Suprapubic skin (tissue), 4 donors: Measurements from ENCODE around the gene PSMD3. TPM values are rescaled to one million over a fixed set of nuclear protein-coding genes. Genes with fewer than 3 reads are reported as not detected.
A peak's percentile ranks its signal among the peaks of the same experiment; 100 is the strongest.

Source experiments
- DNase-seq, 2 donors: peaks; one replicate each; pipeline ENCODE4 v3.0.0-alpha.2; 2019; ENCODE audit warnings: low spot score in 2 of 2
- H3K27ac ChIP-seq: fragments of 200-600 bp; sonication (generic); one replicate; pipeline ENCODE4 v1.5.1; 2019
- H3K27me3 ChIP-seq: fragments of 200-600 bp; sonication (generic); one replicate; pipeline ENCODE4 v1.5.1; 2019
- H3K36me3 ChIP-seq: fragments of 200-600 bp; sonication (generic); one replicate; pipeline ENCODE4 v1.5.1; 2019
- H3K4me1 ChIP-seq: fragments of 200-600 bp; sonication (generic); one replicate; pipeline ENCODE4 v1.5.1; 2019
- H3K4me3 ChIP-seq: fragments of 200-600 bp; sonication (generic); one replicate; pipeline ENCODE4 v1.5.1; 2019; ENCODE audit warnings: mild to moderate bottlenecking
- H3K9me3 ChIP-seq: fragments of 200-600 bp; sonication (generic); one replicate; pipeline ENCODE4 v1.5.1; 2019
- CTCF ChIP-seq, 2 donors: fragments of 200-600 bp in 1 of 2; fragments of 450-650 bp in 1 of 2; sonication (generic) in 1 of 2; IDR thresholded peaks; one replicate each; pipeline ENCODE4 v1.5.1; 2016 to 2019; ENCODE audit warnings: antibody characterized with exemption in 2 of 2, mild to moderate bottlenecking in 1 of 2, moderate library complexity in 1 of 2
- EP300 ChIP-seq: sonication (generic); formaldehyde crosslinking; IDR thresholded peaks from one replicate; pipeline ENCODE4 v1.6.1; 2017; ENCODE audit warnings: antibody characterized with exemption
- POLR2A ChIP-seq, 2 donors: fragments of 450-650 bp; IDR thresholded peaks; one replicate each; pipeline ENCODE4 v1.6.1; 2017; ENCODE audit warnings: antibody characterized with exemption in 2 of 2, mild to moderate bottlenecking in 2 of 2, moderate library complexity in 2 of 2
- POLR2AphosphoS5 ChIP-seq, 3 donors: sonication (generic); formaldehyde crosslinking; IDR thresholded peaks; one replicate each; pipeline ENCODE4 v1.6.1; 2017; ENCODE audit warnings: antibody characterized with exemption in 3 of 3
- WGBS: methylation state at CpG from one replicate; pipeline ENCODE4 v1.1.5; 2018; 5-methylcytosine and 5-hydroxymethylcytosine counted together
- total RNA-seq, 4 donors: library from RNA; depleted of rRNA; stranded (reverse); fragments of >200 nt; gene quantifications; one replicate each; pipeline ENCODE4 v1.1.0, GENCODE V29; 2016

PSMD3 gene
- total RNA-seq, 4 donors from 2014 or later: 82.8 to 118 (median 104) TPM

- Histone ChIP-seq H3K9me3 (no peaks in the 10 kb centered on the region), H3K4me3 (no peak overlapping the region), H3K27me3 (no peaks in the 10 kb centered on the region), H3K27ac (no peak overlapping the region), H3K4me1 (peaks cover 26% of the 10 kb centered on the region), H3K36me3 (peaks cover 67% of the 10 kb centered on the region)
- WGBS: 76% methylated on average over 3 of the region's 19 CpGs
- no peak for DNase-seq
- no peak for TF ChIP-seq CTCF (IDR thresholded peaks at IDR 0.05)
- no peak for TF ChIP-seq EP300
- no peak for TF ChIP-seq POLR2AphosphoS5 (IDR thresholded peaks at IDR 0.05)
- TF ChIP-seq POLR2A (IDR thresholded peaks at IDR 0.05): no peak
Observed at GRCh38 chr17:40022961-40023541, 42.4 kb downstream of the PSMD3 start.

- DNase-seq: no peak
- TF ChIP-seq POLR2AphosphoS5 (IDR thresholded peaks at IDR 0.05) (no peak), CTCF (IDR thresholded peaks at IDR 0.05) (no peak), EP300 (no peak), POLR2A (IDR thresholded peaks at IDR 0.05) (no peak)
- Histone ChIP-seq H3K36me3 (peaks cover 69% of the 10 kb centered on the region), H3K27ac (no peak overlapping the region), H3K27me3 (no peaks in the 10 kb centered on the region), H3K4me3 (no peak overlapping the region), H3K9me3 (no peaks in the 10 kb centered on the region), H3K4me1 (peaks cover 22% of the 10 kb centered on the region)
- WGBS: 69% methylated on average over 10 of the region's 10 CpGs
Observed at GRCh38 chr17:40023590-40024292, 43.1 kb downstream of the PSMD3 start.

- Histone ChIP-seq H3K9me3 (no peaks in the 10 kb centered on the region), H3K4me1 (peaks cover 21% of the 10 kb centered on the region), H3K4me3 (no peak overlapping the region), H3K27ac (no peak overlapping the region), H3K36me3 (peaks cover 70% of the 10 kb centered on the region), H3K27me3 (no peaks in the 10 kb centered on the region)
- DNase-seq: no peak
- WGBS: 89% methylated on average over 8 of the region's 8 CpGs
- TF ChIP-seq POLR2AphosphoS5 (IDR thresholded peaks at IDR 0.05) (no peak), CTCF (IDR thresholded peaks at IDR 0.05) (no peak), EP300 (no peak), POLR2A (IDR thresholded peaks at IDR 0.05) (no peak)
Observed at GRCh38 chr17:40024901-40025300, 44.3 kb downstream of the PSMD3 start.

- Histone ChIP-seq H3K36me3 (peaks cover 73% of the 10 kb centered on the region), H3K27me3 (no peaks in the 10 kb centered on the region), H3K4me3 (no peak overlapping the region), H3K4me1 (peaks cover 21% of the 10 kb centered on the region), H3K27ac (no peak overlapping the region), H3K9me3 (no peaks in the 10 kb centered on the region)
- 63% methylated on average over 2 of the region's 2 CpGs for WGBS
- TF ChIP-seq POLR2AphosphoS5 (IDR thresholded peaks at IDR 0.05) (no peak), EP300 (no peak), CTCF (IDR thresholded peaks at IDR 0.05) (no peak), POLR2A (IDR thresholded peaks at IDR 0.05) (no peak)
- no peak for DNase-seq
Observed at GRCh38 chr17:40025559-40025958, 45.0 kb downstream of the PSMD3 start.

- DNase-seq: no peak
- Histone ChIP-seq H3K4me3 (no peak overlapping the region), H3K27me3 (no peaks in the 10 kb centered on the region), H3K9me3 (no peaks in the 10 kb centered on the region), H3K27ac (peak overlapping the region; percentile 49), H3K36me3 (peaks cover 79% of the 10 kb centered on the region), H3K4me1 (peaks cover 17% of the 10 kb centered on the region)
- WGBS: 36% methylated on average over 16 of the region's 22 CpGs
- TF ChIP-seq CTCF (IDR thresholded peaks at IDR 0.05) (no peak), POLR2A (IDR thresholded peaks at IDR 0.05) (no peak)
Observed at GRCh38 chr17:40025991-40026815, 45.6 kb downstream of the PSMD3 start.
